HG02610 (cell line): ENCODE measurements around the gene PTPN7.

Source experiments
- ATAC-seq: cut with Tn5 transposase; IDR thresholded peaks from one replicate; pipeline ENCODE4 v1.9.1; 2021; ENCODE audit warnings: mild to moderate bottlenecking, moderate library complexity; ENCODE audit not compliant: unreplicated experiment

Gene PTPN7

GRCh38 chr1:202133496-202133895 lies 26.9 kb downstream of the PTPN7 start:
- ATAC-seq: no peak

DNA sequence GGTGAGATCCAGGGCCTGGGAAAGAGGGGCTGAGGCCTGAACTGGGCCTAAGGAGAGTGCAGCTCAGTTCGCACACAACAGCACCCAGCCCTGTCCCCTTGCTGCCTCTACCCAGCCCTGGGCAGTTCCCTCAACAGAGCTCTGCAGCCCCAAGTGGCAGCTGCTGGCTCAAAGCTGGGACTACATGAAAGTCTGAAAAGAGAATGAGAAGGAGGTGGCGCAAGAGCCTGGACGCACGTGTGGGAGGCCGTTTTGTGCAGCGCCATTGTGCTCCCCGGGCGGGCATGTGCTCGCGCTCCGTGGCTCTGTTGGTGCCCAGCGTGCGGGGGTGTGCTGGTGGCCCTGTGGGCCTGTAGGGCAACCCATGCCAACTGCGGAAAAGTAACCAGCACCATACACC lies 27.4 kb downstream of the PTPN7 start:
- ATAC-seq: no peak

DNA sequence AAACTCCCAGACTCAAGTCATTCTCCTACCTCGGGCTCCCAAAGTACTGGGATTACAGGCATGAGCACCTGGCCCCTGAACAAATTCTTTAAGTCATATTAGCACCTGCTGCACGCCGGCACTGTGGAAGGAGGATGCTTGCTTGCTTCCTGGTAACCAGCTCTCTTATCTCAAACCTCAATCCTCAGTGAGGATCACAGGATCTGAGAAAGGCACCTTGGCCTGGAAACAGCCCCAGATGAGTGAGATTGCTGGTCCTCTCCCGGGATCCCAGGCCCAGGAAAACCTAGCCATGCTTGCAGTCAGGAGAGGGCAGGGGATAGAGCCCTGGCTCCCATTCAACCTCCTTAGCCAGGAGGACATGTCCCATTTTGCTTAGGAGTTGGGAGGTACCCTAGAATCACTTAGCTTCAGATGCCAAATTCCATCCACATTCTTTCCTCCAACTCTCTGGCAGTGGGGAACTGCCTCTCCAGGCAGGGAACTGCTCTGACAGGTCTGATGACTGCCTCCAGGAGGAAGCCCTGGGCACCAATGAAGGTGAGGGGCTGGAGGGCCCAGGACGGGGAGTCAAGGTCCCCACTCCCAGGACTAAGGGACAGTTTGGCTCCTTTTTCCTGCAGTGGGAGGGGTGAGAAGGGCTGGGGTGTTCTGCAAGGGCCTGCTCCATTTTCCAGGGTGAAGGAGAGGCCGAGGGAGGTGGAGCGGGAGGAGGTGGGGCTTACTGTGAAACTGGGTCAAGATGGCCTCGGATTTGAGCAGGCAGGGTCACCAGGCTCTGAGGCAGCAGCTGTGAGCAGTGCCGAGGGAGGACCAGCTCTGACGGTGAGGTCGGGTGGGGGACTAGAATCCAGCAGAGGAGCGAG lies 28.2 kb downstream of the PTPN7 start:
- ATAC-seq: no peak

- ATAC-seq: no peak
Measured at GRCh38 chr1:202130816-202131522, 29.4 kb downstream of the PTPN7 start.

DNA sequence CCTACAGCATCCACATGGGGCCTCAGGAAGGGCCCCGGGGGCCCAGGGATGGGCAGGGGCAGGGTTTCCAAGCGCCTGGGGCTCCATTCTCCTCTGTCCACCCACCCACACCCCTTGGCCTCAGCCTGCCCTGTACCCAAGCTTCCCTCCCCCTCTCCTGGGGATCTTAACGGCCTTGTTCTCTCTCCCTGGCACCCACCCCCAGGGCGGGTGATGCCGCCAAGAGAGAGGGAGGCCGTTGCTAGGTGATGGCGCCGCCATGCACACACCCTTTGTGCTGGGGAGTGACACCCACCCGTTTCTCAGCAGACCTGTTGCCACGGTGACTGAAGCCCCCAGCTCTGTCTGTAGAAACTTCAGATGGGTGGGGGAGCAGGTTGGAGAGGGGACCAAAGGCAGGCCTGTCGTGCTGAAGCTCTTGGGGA lies 30.1 kb downstream of the PTPN7 start:
- ATAC-seq: no peak

GRCh38 chr1:202129453-202130296 lies 30.7 kb downstream of the PTPN7 start:
- no peak for ATAC-seq

GRCh38 chr1:202127836-202128622 lies 32.4 kb downstream of the PTPN7 start:
- ATAC-seq: no peak

DNA sequence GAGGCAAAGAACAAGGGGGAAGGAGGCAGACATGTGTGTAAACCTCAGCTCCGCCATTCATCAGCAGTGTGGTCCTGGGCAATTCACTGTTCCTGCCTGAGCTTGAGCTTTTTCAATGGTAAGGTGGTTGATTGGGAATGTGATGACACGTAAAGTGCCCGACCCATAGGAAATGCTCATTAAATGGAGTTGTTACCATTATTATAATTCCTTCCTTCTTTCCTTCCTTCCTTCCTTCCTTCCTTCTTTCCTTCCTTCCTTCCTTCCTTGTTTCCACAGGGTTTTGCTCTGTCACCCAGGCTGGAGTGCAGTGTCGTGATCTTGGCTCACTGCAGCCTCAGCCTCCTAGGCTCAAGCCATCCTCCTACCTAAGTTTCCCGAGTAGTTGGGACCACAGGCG lies 33.3 kb downstream of the PTPN7 start:
- no peak for ATAC-seq

DNA sequence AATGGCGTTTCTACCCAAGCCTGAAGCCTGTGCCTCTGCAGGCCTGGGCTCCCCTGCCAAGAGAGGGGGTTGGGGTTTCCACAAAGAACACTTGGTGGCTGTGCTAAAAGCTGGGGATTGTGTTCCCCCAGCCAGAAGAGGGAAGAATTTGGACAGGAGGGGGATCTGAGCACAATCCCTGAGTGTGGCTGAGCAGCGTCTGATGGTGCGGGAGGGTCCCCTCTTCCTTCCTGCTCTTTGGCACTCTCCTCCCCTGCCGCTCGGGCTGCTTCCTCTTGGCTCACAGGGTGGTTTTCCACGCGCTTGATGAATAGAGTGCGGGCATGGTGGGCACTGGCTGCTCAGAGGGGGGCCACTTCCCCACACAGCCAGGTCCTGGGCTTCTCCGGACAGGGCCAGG lies 34.0 kb downstream of the PTPN7 start:
- no peak for ATAC-seq

GRCh38 chr1:202125611-202126010 lies 34.8 kb downstream of the PTPN7 start:
- no peak for ATAC-seq

DNA sequence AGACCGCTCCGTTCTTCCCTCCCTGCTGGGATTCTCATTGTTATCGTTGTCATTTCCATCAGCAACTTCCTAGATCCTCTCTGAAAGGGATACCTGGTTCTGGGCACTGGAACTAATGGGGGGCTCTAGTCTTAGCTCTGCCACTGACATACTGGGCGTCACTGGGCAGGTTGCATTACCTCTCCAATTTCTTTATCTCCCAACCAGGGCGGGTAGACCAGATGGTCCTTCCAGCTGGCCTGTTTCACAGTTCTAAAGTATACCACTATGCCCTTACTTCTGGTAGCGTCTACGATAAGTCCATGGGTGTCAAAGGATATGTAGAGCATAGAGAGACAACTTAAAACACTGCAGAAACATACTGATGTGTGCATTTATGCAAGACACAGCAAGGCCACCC lies 36.3 kb downstream of the PTPN7 start:
- ATAC-seq: no peak

- no peak for ATAC-seq
Measured at GRCh38 chr1:202123336-202123813, 37.0 kb downstream of the PTPN7 start.

- ATAC-seq: no peak
Measured at GRCh38 chr1:202122639-202123335, 37.6 kb downstream of the PTPN7 start, which contains the start of gene GPR37L1. GPR37L1 (plus strand) TSS chr1:202122917; CDS start chr1:202122964, 47 bp downstream.

DNA sequence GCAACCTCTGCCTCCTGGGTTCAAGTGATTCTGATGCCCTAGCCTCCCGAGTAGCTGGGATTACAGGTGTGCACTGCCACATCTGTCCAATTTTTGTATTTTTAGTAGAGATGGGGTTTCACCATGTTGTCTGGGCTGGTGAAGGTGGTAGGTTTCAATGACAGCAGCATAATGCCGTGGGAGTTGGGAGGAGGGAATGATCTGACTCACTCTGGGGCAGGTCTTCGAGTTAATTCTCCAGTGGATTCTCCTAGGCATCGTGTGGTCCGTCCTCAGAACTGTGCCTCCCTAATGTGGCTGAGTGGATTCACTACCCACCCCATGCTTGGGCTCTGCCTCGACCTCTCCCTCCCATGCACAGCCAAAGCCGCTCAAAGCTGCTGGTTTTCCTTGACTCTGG lies 39.4 kb downstream of the PTPN7 start:
- no peak for ATAC-seq

DNA sequence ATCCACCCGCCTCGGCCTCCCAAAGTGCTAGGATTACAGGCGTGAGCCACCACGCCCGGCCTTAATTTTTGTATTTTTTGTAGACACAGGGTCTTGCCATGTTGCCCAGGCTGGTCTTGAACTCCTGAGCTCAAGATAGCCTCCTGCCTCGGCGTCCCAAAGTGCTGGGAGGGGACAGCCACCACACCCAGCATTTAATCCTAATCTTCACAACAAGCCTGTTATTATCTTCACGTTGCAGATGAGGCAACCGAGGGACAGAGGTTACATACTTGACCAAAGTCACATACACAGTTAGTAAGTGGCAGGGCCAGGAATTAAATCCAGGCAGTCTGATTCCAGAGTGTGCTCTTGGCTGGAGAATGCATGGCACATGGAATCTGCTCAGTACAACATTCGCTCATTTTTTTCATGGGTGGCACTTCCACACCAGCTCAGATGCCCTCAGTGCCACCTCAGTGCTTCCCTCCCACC lies 42.5 kb downstream of the PTPN7 start:
- ATAC-seq: no peak

GRCh38 chr1:202116287-202116686 lies 44.1 kb downstream of the PTPN7 start:
- ATAC-seq: no peak

DNA sequence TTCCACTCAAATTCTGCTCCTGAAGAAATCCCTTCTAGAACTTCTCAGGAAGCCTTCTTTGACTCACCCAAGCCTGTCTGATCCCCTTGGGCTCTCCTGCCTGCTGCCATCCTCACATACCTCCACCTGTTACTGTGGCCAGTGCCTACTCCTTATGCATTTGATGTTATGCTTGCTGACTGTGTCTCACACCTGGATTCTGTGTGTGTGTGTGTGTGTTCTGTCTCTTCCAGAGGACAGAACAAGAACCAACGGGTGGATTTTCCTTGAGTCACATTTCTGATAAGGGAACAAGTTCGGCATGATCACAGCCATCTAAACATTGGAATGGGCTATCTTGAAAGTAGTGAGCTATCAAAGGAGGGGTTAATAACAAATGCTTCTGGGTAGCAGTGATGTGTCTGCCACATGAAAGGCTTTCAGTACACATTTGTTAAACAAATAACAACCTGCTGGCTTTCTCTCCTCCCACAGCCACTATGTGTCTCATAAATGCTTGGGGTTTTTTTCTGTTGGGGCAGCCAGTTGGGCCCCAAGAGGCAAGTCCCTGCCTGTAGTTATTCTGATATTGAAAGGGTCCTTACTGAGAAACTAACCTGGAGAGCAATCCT lies 46.6 kb downstream of the PTPN7 start:
- peak; percentile 77 for ATAC-seq

DNA sequence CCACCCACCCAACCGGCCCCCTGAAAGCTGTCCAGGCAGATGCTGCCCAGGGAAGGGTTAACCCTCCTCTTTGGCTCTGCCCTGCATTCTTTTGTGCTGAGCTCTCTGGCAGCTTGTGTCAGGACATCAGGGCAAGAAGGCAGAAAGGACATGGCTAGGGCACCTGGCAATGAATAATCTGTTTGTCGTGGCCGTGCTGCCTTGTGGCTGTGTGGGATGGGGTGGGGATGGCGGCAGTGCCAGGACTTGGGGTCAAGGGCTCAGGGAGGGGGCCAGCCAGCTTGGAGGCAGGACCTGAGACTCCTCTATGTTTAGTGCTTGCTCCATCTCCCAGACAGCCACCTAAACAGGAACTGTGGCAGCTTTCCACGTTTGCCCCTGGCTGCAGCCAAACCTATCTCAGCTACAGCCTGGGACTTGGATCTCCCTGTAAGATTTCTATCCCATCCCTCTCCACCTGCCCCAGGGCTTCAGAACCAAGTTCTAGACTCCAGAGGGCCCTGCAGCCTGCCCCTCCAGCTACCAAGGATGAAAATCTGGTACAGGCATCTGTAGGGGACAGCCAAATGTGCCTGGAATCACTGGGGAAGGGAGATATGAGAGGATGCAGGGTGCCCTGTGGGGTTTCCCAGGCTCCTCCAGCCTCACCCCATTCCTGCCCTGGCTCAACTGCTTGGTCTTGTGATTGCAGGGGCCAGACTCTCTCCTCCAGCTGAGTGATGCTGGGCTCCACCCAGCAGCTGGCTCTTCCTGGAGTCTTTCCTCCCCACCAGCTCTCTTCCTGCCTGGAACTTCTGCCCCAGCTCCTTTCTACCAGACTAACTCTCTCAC lies 47.3 kb downstream of the PTPN7 start:
- no peak for ATAC-seq
